Fibroblast of the aortic adventitia (primary cell): Measurements from ENCODE around the gene LSM4. TPM values are rescaled to one million over a fixed set of nuclear protein-coding genes. Genes with fewer than 3 reads are reported as not detected.
A peak's percentile ranks its signal among the peaks of the same experiment; 100 is the strongest.

ENCODE experiments used
- DNase-seq: peaks from one replicate; pipeline ENCODE4 v3.0.0-alpha.2; 2010; ENCODE audit warnings: low read depth
- H3K4me3 ChIP-seq: 2 replicates; pipeline ENCODE4 v1.5.1; 2011; ENCODE audit warnings: low read depth, mild to moderate bottlenecking, control low read depth, low read length, moderate library complexity
- CTCF ChIP-seq: IDR thresholded peaks from 2 replicates; pipeline ENCODE4 v1.5.1; 2011; ENCODE audit warnings: mild to moderate bottlenecking, low read length, control low read depth, inconsistent platforms; ENCODE audit not compliant: insufficient read depth
- total RNA-seq: library from RNA; depleted of rRNA; stranded (reverse); fragments of >200 nt; gene quantifications from 2 replicates; pipeline ENCODE4 v1.2.3, GENCODE V29; 2012; ENCODE audit warnings: low replicate concordance

LSM4 gene
- total RNA-seq, 1 donor, result 113 TPM

GRCh38 chr19:18264137-18264854 lies 58.6 kb downstream of the LSM4 start:
- no peak for TF ChIP-seq CTCF
- no peak for DNase-seq
- no peak overlapping the region for H3K4me3 ChIP-seq

GRCh38 chr19:18263324-18264136 lies 59.3 kb downstream of the LSM4 start:
- no peak for DNase-seq
- no peak overlapping the region for H3K4me3 ChIP-seq
- no peak for TF ChIP-seq CTCF

GRCh38 chr19:18262917-18263316 lies 60.0 kb downstream of the LSM4 start:
- H3K4me3 ChIP-seq, result no peak overlapping the region
- no peak for DNase-seq
- no peak for TF ChIP-seq CTCF

GRCh38 chr19:18262144-18262543 lies 60.7 kb downstream of the LSM4 start:
- no peak overlapping the region for H3K4me3 ChIP-seq
- no peak for TF ChIP-seq CTCF
- DNase-seq, result no peak

GRCh38 chr19:18261474-18261873 lies 61.4 kb downstream of the LSM4 start:
- no peak for DNase-seq
- no peak overlapping the region for H3K4me3 ChIP-seq

GRCh38 chr19:18259893-18260292 lies 63.0 kb downstream of the LSM4 start:
- peak; percentile 78 for DNase-seq
- TF ChIP-seq CTCF, result no peak
- no peak overlapping the region for H3K4me3 ChIP-seq

More at GRCh38 chr19:18261474-18261873, 61.4 kb downstream of the LSM4 start:
- no peak for TF ChIP-seq CTCF
